Fibroblast of the aortic adventitia (primary cell): ENCODE measurements around the gene ABI3. TPM values are rescaled to one million over a fixed set of nuclear protein-coding genes. Genes with fewer than 3 reads are reported as not detected.
A peak's percentile ranks its signal among the peaks of the same experiment; 100 is the strongest.

Experiments
- DNase-seq: peaks from one replicate; pipeline ENCODE4 v3.0.0-alpha.2; 2010; ENCODE audit warnings: low read depth
- H3K4me3 ChIP-seq: 2 replicates; pipeline ENCODE4 v1.5.1; 2011; ENCODE audit warnings: low read depth, mild to moderate bottlenecking, control low read depth, low read length, moderate library complexity
- total RNA-seq: library from RNA; depleted of rRNA; stranded (reverse); fragments of >200 nt; gene quantifications from 2 replicates; pipeline ENCODE4 v1.2.3, GENCODE V29; 2012; ENCODE audit warnings: low replicate concordance
- TF ChIP-seq, protein P1 (sequence below): IDR thresholded peaks from 2 replicates; pipeline ENCODE4 v1.5.1; 2011; ENCODE audit warnings: mild to moderate bottlenecking, low read length, control low read depth, inconsistent platforms; ENCODE audit not compliant: insufficient read depth

ABI3 gene
- total RNA-seq, 1 donor, result 0.18 TPM

DNA sequence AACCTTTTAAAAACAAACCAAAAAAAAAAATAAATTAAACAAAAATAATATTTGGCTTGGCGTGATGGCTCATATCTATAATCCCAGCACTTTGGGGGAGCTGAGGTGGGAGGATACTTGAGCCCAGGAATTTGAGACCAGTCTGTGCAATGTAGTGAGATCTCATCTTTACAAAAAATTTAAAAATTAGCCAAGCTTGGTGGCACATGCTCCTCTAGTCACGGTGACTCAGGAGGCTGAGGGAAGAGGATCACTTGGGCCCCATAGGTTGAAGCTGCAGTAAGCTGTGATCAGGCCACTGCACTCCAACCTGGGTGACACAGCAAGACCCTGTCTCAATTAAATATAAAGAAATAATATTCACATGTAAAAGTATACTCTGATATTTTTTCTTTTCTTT, 12.3 kb upstream of the ABI3 start:
- no peak for DNase-seq
- TF ChIP-seq, protein P1, sequence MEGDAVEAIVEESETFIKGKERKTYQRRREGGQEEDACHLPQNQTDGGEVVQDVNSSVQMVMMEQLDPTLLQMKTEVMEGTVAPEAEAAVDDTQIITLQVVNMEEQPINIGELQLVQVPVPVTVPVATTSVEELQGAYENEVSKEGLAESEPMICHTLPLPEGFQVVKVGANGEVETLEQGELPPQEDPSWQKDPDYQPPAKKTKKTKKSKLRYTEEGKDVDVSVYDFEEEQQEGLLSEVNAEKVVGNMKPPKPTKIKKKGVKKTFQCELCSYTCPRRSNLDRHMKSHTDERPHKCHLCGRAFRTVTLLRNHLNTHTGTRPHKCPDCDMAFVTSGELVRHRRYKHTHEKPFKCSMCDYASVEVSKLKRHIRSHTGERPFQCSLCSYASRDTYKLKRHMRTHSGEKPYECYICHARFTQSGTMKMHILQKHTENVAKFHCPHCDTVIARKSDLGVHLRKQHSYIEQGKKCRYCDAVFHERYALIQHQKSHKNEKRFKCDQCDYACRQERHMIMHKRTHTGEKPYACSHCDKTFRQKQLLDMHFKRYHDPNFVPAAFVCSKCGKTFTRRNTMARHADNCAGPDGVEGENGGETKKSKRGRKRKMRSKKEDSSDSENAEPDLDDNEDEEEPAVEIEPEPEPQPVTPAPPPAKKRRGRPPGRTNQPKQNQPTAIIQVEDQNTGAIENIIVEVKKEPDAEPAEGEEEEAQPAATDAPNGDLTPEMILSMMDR, result no peak
- no peak overlapping the region for H3K4me3 ChIP-seq

GRCh38 chr17:49200423-49201083, 10.0 kb upstream of the ABI3 start:
- TF ChIP-seq, protein P1, result no peak
- H3K4me3 ChIP-seq, result no peak overlapping the region
- DNase-seq, result no peak

DNA sequence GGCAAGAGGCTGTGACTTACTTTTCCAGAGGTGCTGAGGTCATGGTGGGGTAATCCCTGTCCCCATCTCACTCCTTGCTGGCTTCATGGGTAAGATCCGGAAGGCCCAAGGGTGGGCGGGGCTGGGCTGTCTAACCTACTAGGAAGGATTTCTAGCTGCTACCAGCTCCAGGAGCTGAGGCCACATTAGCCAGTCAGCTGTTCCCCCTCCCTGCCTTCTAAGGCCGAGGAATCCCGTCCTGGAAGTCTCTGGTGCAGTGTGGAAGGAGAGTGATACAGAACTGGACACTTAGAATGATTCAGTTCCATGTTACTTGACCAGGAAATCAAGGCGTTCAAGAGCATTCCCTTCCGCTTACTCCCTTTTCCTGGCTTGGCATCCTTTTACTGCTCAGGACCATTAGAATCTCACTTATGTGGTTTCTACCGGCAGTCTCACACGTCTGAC, 9.0 kb upstream of the ABI3 start:
- peak; percentile 64 for DNase-seq
- no peak overlapping the region for H3K4me3 ChIP-seq
- TF ChIP-seq, protein P1, result no peak

DNA sequence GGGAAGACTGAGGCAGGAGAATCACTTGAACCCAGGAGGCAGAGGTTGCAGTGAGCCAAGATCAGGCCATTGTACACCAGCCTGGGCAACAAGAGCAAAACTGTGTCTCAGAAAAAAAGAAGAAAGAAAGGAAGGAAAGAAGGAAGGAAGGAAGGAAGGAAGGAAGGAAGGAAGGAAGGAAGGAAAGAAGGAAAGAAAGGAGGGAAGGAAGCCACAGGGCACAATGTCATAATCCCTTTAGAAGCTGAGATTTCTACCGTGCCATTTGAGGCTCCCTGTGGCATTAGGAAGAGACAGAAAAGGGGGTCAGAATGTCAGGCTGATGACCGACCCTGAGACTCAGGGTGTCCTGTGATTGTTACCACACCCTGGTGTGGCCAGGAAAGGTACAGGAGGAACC, 6.7 kb upstream of the ABI3 start:
- DNase-seq, result no peak
- H3K4me3 ChIP-seq, result no peak overlapping the region
- TF ChIP-seq, protein P1, result no peak

DNA sequence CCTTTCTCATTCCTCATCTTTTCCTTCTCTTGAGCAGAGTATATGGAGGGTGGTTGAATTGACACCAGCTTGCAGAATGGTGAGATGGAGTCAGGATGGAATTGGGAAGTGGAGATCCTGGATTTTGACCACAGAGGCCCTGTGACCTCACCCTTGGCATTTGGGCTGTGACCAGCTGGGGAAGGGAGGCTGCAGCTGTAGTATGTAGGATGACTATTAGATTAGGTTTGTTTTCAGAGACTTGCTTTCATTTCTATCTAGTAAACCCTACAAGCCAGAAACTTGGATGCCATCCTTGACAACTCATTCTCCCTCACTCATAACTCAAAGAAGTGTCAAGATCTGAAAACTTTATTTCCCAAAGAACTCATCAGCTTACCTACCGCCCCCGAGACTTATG, 6.0 kb upstream of the ABI3 start:
- no peak for DNase-seq
- TF ChIP-seq, protein P1, result no peak
- H3K4me3 ChIP-seq, result no peak overlapping the region

- DNase-seq, result no peak
- TF ChIP-seq, protein P1, result no peak
- no peak overlapping the region for H3K4me3 ChIP-seq
Observed at GRCh38 chr17:49209061-49209571, 1.4 kb upstream of the ABI3 start.

DNA sequence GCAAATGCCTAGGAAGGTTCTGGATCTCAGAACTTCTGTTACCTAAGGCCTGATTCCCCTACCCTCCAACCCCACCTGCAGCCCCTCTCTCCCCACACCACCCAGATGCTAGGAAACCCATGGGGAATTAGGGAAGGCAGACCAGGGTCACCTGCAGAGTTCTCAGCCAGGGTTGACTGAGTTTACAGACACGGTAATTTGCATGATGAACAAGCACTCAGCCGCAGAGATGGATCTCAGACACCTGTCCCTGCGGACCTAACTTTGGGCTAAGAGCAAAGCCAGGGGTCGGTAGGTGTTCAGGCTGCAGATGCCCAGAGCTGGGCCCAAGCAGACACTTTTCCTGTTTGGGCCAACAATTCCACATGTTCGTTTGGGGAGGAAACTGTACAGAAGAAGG, 2.9 kb downstream of the ABI3 start:
- H3K4me3 ChIP-seq, result no peak overlapping the region
- DNase-seq, result no peak
- TF ChIP-seq, protein P1, result no peak
